ELR (cell line): Measurements from ENCODE around the gene PEA15.

ENCODE experiments used
- DNase-seq: peaks from one replicate; pipeline ENCODE4 v3.0.0-alpha.2; 2015; ENCODE audit warnings: low read depth

The PEA15 gene

DNA sequence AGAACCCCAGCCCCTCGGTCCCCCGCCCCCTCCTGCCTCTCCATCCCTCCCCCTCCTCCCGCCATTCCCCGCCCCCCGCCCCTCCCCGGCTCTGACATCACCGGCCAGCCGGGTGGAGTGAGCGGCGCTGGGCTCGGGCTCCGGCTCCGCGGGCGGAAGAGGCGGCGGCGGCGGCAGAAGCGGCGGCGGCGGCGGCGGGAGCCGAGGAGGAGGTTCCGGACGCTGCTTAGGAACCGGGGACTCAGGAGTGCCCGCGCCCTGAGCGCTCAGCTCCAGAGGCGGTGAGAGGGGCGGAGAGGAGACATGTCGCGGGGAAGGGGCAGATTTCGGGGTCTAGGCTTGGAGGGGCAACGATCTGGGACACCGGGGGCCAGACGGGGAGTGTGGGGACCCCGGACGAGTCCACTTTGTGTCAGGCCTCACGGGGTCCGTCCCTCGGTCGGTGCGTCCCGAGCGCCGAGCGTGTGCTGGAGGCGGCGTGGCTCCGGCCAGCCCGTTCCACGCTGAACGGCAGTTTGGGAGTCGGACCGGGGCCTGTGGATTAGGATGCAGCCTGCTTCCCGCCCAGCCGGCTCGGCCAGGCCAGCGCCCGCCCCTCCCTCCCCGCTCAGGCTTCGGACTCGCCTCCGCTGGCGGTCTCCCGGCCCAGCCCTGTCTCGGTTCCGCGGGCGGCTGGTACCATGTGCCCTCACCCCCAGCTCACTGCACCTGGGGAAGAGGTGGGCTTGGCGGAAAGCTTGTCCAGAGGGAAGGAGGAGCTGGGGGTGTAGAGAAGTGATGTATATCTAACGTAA lies at the start of gene PEA15:
Gene PEA15 (plus strand): TSS at position 143 of the 794 bp plus-strand sequence. CDS start 6,161 bp downstream, outside the sequence.
- peak; percentile 77 for DNase-seq

GRCh38 chr1:160156361-160156760 lies 48.8 kb upstream of the PEA15 start:
- no peak for DNase-seq

DNA sequence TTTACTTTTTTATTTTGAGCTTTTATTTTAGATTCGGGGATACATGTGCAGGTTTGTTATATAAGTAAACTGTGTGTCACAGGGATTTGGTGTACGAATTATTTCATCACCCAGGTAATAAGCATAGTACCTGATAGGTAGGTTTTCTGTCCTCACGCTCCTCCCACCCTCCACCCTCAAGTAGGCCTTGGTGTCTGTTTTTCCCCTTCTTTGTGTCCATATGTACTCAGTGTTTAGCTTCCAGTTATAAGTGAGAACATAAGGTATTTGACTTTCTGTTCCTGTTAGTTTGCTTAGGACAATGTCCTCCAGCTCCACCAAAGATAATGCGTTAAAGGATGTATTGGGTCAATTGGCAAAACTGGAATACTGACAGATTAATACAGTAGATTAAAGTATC lies 48.0 kb upstream of the PEA15 start:
- no peak for DNase-seq

- DNase-seq, result no peak
Measured at GRCh38 chr1:160158031-160158430, 47.2 kb upstream of the PEA15 start.

- DNase-seq, result no peak
Measured at GRCh38 chr1:160158534-160158933, 46.6 kb upstream of the PEA15 start.

DNA sequence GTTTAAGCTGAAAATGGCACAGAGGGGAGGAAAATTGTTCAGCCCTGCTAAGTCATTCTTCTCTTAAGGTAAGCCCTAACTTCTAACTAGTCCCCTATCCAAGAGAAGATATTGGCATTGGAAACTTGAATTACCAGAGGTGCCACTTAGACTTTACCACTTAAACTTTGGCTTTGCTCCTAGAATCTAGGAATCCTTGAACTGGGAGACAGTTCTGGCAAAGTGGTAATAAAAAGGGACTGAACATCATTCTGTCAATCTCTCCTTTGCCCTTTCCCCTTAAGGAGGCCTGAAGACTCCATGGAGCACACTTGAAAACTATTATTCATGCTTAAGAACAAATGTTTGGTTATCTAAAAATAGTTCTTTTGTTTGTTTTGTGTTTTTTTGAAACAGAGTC lies 45.3 kb upstream of the PEA15 start:
- DNase-seq, result no peak

GRCh38 chr1:160161965-160162705 lies 43.0 kb upstream of the PEA15 start:
- peak; percentile 38 for DNase-seq

DNA sequence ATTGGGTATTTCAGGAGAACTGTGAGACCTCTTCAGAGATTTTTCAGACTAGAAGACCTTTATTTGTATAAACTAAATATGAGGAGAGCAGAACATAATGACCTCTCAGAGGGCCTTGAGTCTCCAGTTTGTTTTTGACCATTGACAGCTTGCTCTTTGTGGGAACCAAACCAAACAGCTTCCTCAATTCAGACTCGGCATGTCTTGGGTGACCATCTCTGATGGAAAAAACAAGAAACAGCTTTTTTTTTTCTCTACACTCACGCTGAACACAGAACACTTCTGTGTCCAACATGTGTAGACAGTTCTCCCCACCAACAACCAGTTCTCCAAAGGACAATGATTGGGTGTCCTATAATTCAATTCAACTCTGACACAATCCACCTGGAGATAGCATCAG lies 42.3 kb upstream of the PEA15 start:
- DNase-seq, result no peak

- DNase-seq, result peak; percentile 17
Measured at GRCh38 chr1:160163615-160164014, 41.6 kb upstream of the PEA15 start.

GRCh38 chr1:160164121-160164520 lies 41.1 kb upstream of the PEA15 start:
- DNase-seq, result peak; percentile 10

DNA sequence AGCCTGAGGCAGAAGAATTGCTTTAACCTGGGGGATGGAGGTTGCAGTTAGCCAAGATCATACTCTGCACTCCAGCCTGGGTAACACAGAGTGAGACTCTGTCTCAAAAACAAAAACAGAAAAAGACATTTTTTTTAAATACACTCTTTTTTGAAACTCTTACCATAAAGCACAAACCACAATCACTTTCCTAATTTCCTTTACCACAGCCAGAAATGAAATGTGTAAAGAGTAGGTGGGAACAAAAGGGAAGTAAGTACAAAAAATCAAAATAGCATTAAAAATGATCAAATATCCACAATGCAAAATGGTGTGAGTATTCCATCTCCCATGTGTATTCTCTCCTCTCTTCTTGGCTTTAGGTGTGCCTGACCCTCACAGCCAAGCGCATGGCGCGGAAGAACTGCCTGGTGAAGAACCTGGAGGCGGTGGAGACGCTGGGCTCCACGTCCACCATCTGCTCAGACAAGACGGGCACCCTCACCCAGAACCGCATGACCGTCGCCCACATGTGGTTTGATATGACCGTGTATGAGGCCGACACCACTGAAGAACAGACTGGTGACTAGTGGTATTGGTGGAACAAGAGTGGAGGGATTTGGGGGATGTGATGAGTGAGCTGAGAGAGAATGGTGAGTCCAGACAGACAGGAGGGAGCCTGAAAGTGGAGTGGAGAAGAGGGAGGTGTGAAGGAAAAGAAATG lies 38.9 kb upstream of the PEA15 start:
- DNase-seq, result no peak

GRCh38 chr1:160167056-160167455 lies 38.1 kb upstream of the PEA15 start:
- no peak for DNase-seq

- DNase-seq, result peak; percentile 28
Measured at GRCh38 chr1:160167580-160167979, 37.6 kb upstream of the PEA15 start.

DNA sequence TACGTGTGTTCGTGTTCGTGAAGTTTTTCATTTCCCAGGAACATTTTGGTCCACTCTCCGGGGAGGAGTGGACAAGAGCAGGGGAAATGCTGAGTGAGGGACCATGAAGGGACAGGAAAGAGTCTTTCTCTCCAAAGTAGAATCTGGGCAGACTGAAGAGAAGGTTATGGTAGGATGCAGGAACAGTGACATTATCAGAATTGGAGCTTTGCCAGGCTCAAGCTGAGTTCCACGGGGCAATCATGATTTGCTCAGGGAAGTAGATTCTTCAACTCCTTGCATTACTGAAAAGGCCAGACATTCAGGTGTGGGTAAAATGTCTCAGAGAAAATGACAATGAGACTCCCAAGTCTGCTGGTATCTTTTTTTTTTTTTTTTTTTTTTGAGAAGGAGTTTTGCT lies 37.2 kb upstream of the PEA15 start:
- DNase-seq, result no peak

DNA sequence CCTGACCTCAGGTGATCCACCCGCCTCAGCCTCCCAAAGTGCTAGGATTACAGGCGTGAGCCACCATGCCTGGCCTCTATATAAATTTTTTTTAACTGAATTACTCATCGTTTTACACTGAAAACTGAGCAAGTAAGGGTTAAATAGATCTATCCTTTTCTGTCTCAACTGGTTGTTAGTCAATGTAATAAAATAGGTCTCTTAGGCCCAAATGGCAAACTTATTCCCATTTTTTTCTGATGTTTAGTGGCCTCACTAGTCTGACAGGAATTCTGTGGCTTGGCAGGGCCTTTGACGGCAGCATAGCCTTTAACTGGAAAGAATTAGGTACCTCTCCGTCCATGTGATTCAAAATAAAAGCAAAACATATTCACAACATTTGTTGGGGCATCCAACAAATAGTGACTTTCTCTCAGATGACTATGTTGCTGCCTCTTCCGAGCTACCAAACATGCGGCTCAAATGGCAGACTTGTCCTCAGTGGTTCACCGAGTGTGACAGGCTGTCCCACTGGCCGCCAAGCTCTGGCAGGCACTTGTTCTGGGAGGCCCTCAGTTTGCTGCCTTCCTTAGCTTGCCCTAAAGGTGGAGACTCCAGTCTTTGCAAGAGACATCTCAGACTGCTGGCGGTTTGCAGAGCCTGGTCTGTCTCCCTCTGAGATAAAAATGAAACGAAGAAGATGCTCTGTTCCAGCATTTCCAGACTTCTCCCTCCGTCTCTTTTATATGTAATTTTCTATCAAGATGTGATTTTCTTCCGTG lies 36.4 kb upstream of the PEA15 start:
- DNase-seq, result no peak

DNA sequence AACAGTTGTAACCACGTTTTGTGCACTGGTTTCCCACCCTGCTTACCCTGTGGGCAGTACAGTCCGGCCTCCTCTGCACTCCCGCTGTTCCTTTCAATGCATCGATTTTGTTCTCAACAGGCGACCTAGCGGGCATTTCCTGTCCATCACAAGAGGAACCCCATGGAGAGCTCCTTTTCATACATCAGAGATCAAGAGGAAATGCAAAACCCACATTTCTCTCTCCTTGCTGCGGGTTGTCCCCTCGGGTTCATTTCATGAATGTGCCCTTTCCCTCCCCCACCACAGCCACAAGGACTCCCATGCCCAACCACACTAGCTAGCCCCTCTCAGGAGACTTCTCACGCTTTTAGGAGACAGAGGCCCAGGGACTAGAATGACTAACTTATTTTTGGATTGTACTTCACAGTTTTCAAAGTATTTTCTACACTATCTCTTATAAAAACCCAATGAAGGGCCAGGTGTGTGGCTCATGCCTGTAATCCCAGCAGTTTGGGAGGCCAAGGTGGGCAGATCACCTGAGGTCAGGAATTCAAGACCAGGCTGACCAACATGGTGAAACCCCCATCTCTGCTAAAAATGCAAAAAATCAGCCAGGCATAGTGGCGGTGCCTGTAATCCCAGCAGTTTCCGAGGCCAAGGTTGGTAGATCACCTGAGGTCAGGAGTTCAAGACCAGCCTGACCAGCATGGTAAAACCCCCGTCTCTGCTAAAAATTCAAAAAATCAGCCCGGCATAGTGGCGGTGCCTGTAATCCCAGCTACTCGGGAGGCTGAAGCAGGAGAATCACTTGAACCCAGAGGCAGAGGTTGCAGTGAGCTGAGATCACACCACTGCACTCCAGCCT lies 35.4 kb upstream of the PEA15 start:
- DNase-seq, result no peak

DNA sequence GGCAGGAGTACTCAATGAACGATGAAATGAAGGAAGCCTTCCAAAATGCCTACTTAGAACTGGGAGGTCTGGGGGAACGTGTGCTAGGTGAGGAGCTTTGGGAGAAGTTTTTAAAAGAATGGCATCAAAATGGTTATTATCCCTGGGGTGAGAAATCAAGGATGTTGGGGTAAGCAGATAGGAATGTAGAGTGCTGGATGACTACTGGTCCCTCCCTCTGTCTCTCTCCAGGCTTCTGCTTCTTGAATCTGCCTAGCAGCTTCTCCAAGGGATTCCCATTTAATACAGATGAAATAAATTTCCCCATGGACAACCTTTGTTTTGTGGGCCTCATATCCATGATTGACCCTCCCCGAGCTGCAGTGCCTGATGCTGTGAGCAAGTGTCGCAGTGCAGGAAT lies 33.8 kb upstream of the PEA15 start:
- DNase-seq, result peak; percentile 60

DNA sequence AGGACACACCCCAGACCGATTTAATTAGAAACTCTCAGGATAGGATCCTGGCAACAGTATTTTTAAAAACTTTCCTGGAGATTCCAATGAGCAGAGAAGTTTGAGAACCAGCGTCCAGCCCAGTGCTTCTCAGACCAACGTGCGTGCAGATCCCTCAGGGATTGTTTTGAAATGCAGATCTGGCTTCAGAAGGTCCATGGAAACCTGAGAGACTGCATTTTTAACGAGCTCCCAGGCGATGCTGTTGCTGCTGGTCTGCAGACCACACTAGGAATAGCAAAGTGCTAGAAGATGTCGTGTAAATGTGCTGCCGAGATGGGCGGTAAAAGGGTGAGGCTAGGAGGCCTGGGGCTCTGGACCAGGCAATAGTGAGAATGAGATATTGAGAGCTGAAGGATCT lies 33.2 kb upstream of the PEA15 start:
- no peak for DNase-seq

DNA sequence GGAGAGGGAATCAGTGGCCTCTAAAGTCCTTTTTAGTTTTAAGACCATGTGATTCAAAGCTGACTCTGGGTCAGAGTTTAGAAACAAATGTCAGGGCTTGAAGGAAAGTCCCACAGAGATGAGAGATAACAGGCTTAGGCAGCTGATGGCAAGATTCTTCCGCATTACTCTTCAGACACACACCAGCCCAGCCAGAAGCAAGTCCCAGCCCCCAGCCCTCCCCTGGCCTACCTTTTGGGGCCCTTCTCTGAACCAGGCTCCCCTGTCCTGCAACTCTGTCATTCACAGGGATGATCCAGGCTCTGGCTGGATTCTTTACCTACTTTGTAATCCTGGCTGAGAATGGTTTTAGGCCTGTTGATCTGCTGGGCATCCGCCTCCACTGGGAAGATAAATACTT lies 28.0 kb upstream of the PEA15 start:
- DNase-seq, result no peak

DNA sequence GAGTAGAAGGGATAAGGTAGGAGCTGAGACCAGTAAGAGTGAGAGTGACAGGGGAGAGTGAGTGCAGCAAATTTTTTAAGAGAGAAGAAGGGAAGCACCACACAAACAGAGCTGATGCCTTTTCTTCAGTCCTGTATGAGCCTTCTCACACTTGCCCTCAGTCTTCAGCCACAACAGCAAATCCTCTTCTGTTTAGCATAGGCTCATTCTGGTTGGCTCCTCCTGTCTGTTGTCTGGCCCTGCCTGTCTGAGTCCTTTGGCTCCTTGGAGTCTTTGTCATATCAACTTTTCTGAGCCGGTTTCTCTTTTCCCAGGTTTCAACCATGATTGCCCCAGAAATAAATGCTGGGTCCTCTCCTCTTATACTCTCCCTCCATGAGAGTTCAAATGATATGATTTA lies 27.5 kb upstream of the PEA15 start:
- DNase-seq, result no peak

DNA sequence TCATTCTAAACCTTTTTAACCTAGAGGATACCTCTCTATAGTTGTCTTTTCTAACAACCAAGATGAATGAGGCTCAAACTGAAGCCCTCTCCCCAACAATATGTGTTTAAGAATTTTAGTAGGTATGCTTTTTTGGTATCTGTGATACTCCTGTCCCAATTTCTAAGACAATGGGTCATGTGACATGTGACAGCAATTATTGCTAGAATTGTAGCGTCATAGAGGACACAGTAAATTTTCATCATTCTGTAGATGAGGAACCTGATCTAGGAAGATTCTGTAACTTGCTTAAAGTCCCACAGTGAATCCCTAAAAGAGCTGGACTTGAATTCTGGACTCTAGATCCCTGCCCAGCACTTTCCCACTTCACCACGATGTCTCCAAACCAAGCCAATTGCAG lies 26.5 kb upstream of the PEA15 start:
- DNase-seq, result no peak
